Measurements from ENCODE around the gene PCDH7.

Gene PCDH7

GRCh38 chr4:30765022-30765421 lies 44.9 kb downstream of the PCDH7 start:
- DNase-seq (ENCODE audit: low read depth) = no peak
- H3K4me3 ChIP-seq (ENCODE audit: low read depth, low read length) = no peak overlapping the region
- no peak for TF ChIP-seq CTCF (IDR thresholded peaks at IDR 0.05; ENCODE audit: control insufficient read depth, extremely low read depth, insufficient read depth)

GRCh38 chr4:30767147-30767845 lies 47.1 kb downstream of the PCDH7 start:
- no peak overlapping the region for H3K4me3 ChIP-seq (ENCODE audit: low read depth, low read length)
- no peak for TF ChIP-seq CTCF (IDR thresholded peaks at IDR 0.05; ENCODE audit: control insufficient read depth, extremely low read depth, insufficient read depth)
- DNase-seq (ENCODE audit: low read depth) = no peak

GRCh38 chr4:30768277-30768676 lies 48.1 kb downstream of the PCDH7 start:
- no peak overlapping the region for H3K4me3 ChIP-seq (ENCODE audit: low read depth, low read length)
- TF ChIP-seq CTCF (IDR thresholded peaks at IDR 0.05; ENCODE audit: control insufficient read depth, extremely low read depth, insufficient read depth) = no peak
- no peak for DNase-seq (ENCODE audit: low read depth)

- DNase-seq (ENCODE audit: low read depth) = no peak
- H3K4me3 ChIP-seq (ENCODE audit: low read depth, low read length) = no peak overlapping the region
- TF ChIP-seq CTCF (IDR thresholded peaks at IDR 0.05; ENCODE audit: control insufficient read depth, extremely low read depth, insufficient read depth) = no peak
These were observed 48.9 kb downstream of the PCDH7 start for GRCh38 chr4:30769093-30769492.

GRCh38 chr4:30770049-30770549 lies 49.9 kb downstream of the PCDH7 start:
- no peak overlapping the region for H3K4me3 ChIP-seq (ENCODE audit: low read depth, low read length)
- TF ChIP-seq CTCF (IDR thresholded peaks at IDR 0.05; ENCODE audit: control insufficient read depth, extremely low read depth, insufficient read depth) = no peak
- no peak for DNase-seq (ENCODE audit: low read depth)

- DNase-seq (ENCODE audit: low read depth) = no peak
- TF ChIP-seq CTCF (IDR thresholded peaks at IDR 0.05; ENCODE audit: control insufficient read depth, extremely low read depth, insufficient read depth) = no peak
- no peak overlapping the region for H3K4me3 ChIP-seq (ENCODE audit: low read depth, low read length)
These were observed 50.6 kb downstream of the PCDH7 start for GRCh38 chr4:30770812-30771211.

GRCh38 chr4:30776451-30776850 lies 56.3 kb downstream of the PCDH7 start:
- H3K4me3 ChIP-seq (ENCODE audit: low read depth, low read length) = no peak overlapping the region
- no peak for DNase-seq (ENCODE audit: low read depth)
- TF ChIP-seq CTCF (IDR thresholded peaks at IDR 0.05; ENCODE audit: control insufficient read depth, extremely low read depth, insufficient read depth) = no peak

Data from LNCaP clone FGC (cell line).